B cell (primary cell): ENCODE measurements around the gene GPC4. TPM values are rescaled to one million over a fixed set of nuclear protein-coding genes. Genes with fewer than 3 reads are reported as not detected.

ENCODE experiments used
- ATAC-seq: fragments of 200-7000 bp; cut with Tn5 transposase; one replicate; pipeline ENCODE4 v1.10.0; 2021; ENCODE audit warnings: low read depth, mild to moderate bottlenecking, moderate number of reproducible peaks, moderate library complexity
- CTCF ChIA-PET: fragments of 350-600 bp; sonication (Branson Sonifier 250); formaldehyde crosslinking; loops from one replicate; lab custom pipeline; 2021; ENCODE audit warnings: antibody characterized with exemption, inconsistent platforms; lab: Charles Lee
- POLR2A ChIA-PET: fragments of 350-600 bp; sonication (Branson Sonifier 250); formaldehyde crosslinking; loops from one replicate; lab custom pipeline; 2021; ENCODE audit warnings: antibody characterized with exemption; lab: Charles Lee
- DNase-seq: peaks from one replicate; pipeline ENCODE4 v3.0.0; 2013
- H2AFZ ChIP-seq: 2 replicates; pipeline ENCODE4 v1.6.1; 2012; ENCODE audit warnings: mild to moderate bottlenecking, low read depth, low read length; ENCODE audit not compliant: insufficient read depth, poor library complexity, severe bottlenecking
- H3K27ac ChIP-seq, 2 donors: 1 replicate in 1 of 2; 2 replicates in 1 of 2; pipeline ENCODE4 v1.5.1; 2012 to 2013; ENCODE audit warnings: low read length in 2 of 2, mild to moderate bottlenecking in 2 of 2, moderate library complexity in 1 of 2
- H3K27me3 ChIP-seq, 4 experiments: fragments of 200-600 bp in 1 of 4; sonication (generic) in 1 of 4; replicated peaks in 1 of 4; 1 replicate in 2 of 4; 2 replicates in 2 of 4; pipeline versions ENCODE4 v1.6.1 to v1.7.0; 2013 to 2016; ENCODE audit warnings: low read length in 3 of 4, mild to moderate bottlenecking in 2 of 4, mixed read lengths in 1 of 4, moderate library complexity in 1 of 4; ENCODE audit not compliant: insufficient read depth in 4 of 4, control insufficient read depth in 3 of 4; ENCODE audit errors: control extremely low read depth in 1 of 4
- H3K36me3 ChIP-seq, 2 experiments: replicated peaks in 1 of 2; 1 replicate in 1 of 2; 2 replicates in 1 of 2; pipeline versions ENCODE4 v1.6.1 to v1.7.1; 2013; ENCODE audit warnings: low read length in 1 of 2; ENCODE audit not compliant: insufficient read depth in 2 of 2, control insufficient read depth in 1 of 2; ENCODE audit errors: control extremely low read depth in 1 of 2, extremely low read depth in 1 of 2
- H3K4me1 ChIP-seq, 2 donors: fragments of 200-600 bp in 1 of 2; sonication (generic) in 1 of 2; 1 replicate in 1 of 2; 2 replicates in 1 of 2; pipeline versions ENCODE4 v1.5.1 to v1.6.1; 2013 to 2017; ENCODE audit warnings: low read length in 2 of 2; ENCODE audit not compliant: control insufficient read depth in 2 of 2, insufficient read depth in 2 of 2
- H3K4me2 ChIP-seq: replicated peaks from 2 replicates; pipeline ENCODE3; 2012; ENCODE audit warnings: mild to moderate bottlenecking, low read depth, low read length; ENCODE audit not compliant: poor library complexity, severe bottlenecking
- H3K4me3 ChIP-seq, 5 experiments: fragments of 200-600 bp in 1 of 5; sonication (generic) in 1 of 5; 1 replicate in 3 of 5; 2 replicates in 2 of 5; pipeline versions ENCODE4 v1.5.1 to v1.7.0; 2011 to 2016; ENCODE audit warnings: low read length in 4 of 5, mild to moderate bottlenecking in 4 of 5, low read depth in 2 of 5, control low read depth in 1 of 5, moderate library complexity in 1 of 5; ENCODE audit not compliant: insufficient read depth in 1 of 5; ENCODE audit errors: control extremely low read depth in 1 of 5, extremely low read depth in 1 of 5
- H3K79me2 ChIP-seq: fragments of 200-600 bp; sonication (generic); one replicate; pipeline ENCODE4 v1.6.0; 2016; ENCODE audit warnings: low read length; ENCODE audit not compliant: control insufficient read depth, insufficient read depth
- H3K9ac ChIP-seq: fragments of 200-600 bp; sonication (generic); 2 replicates; pipeline ENCODE4 v1.6.1; 2017; ENCODE audit warnings: mild to moderate bottlenecking, low read length, moderate library complexity
- H3K9me3 ChIP-seq, 3 donors: one replicate each; pipeline versions ENCODE4 v1.6.1 to v1.7.1; 2013; ENCODE audit warnings: low read length in 2 of 3; ENCODE audit not compliant: control insufficient read depth in 2 of 3, insufficient read depth in 1 of 3; ENCODE audit errors: control extremely low read depth in 1 of 3
- H4K20me1 ChIP-seq: 2 replicates; pipeline ENCODE4 v1.6.0; 2012; ENCODE audit warnings: mild to moderate bottlenecking, low read length; ENCODE audit not compliant: insufficient read depth, control insufficient read depth, poor library complexity, severe bottlenecking
- H3K27ac Mint-ChIP-seq: one replicate; pipeline ENCODE4 v1.8.0; 2021; ENCODE audit warnings: mixed read lengths
- H3K27me3 Mint-ChIP-seq: one replicate; pipeline ENCODE4 v1.8.0; 2021; ENCODE audit warnings: mixed read lengths
- H3K4me1 Mint-ChIP-seq: one replicate; pipeline ENCODE4 v1.8.0; 2021; ENCODE audit warnings: mixed read lengths
- H3K4me3 Mint-ChIP-seq: one replicate; pipeline ENCODE4 v1.8.0; 2021; ENCODE audit warnings: mixed read lengths
- H3K9me3 Mint-ChIP-seq: one replicate; pipeline ENCODE4 v1.8.0; 2022; ENCODE audit warnings: mixed read lengths; ENCODE audit not compliant: insufficient read depth
- CTCF ChIP-seq: fragments of 200-600 bp; IDR thresholded peaks from one replicate; pipeline ENCODE4 v1.8.0; 2022; ENCODE audit warnings: antibody characterized with exemption, mild to moderate bottlenecking
- EZH2 ChIP-seq: IDR thresholded peaks from 2 replicates; pipeline ENCODE4 v1.6.1; 2012; ENCODE audit warnings: borderline replicate concordance, low read depth, mild to moderate bottlenecking, moderate library complexity, low read length; ENCODE audit not compliant: insufficient read depth, poor library complexity, severe bottlenecking
- WGBS: methylation state at CpG from one replicate; pipeline ENCODE4 v1.1.5; 2013; ENCODE audit warnings: missing lambda C conversion rate; ENCODE audit not compliant: insufficient coverage; 5-methylcytosine and 5-hydroxymethylcytosine counted together
- intact Hi-C: fragments of 100-400 bp; cut with micrococcal nuclease; formaldehyde crosslinking; loops from one replicate; pipeline ENCODE4 v1.10.0; 2022
- polyA plus RNA-seq: library from polyadenylated mRNA; depleted of rRNA; stranded (reverse); fragments of >200 nt; gene quantifications from 2 replicates; pipeline ENCODE4 v1.2.3, GENCODE V29; 2012
- total RNA-seq, 2 donors: library from RNA; stranded (reverse); fragments of 120-200 nt in 1 of 2; gene quantifications; 1 replicate in 1 of 2; 2 replicates in 1 of 2; pipeline versions ENCODE4 v1.2.3 to v1.2.4, GENCODE V29; 2013 to 2022

GPC4 gene
- total and polyA plus RNA-seq, 2 donors (not counting 1 experiment from before 2014, with no cell fraction given), result 0.30 to 0.47 TPM

- no peaks in the 10 kb centered on the region for H3K4me1 Mint-ChIP-seq
- ChIA-PET CTCF (no interaction called here), POLR2A (no interaction called here)
- Histone ChIP-seq H4K20me1 (no peaks in the 10 kb centered on the region), H3K36me3 (no peaks in the 10 kb centered on the region), H3K9me3 (no peaks in the 10 kb centered on the region), H3K4me1 (no peaks in the 10 kb centered on the region), H2AFZ (no peak overlapping the region), H3K4me2 (no peak overlapping the region), H3K27me3 (no peaks in the 10 kb centered on the region), H3K27ac (no peak overlapping the region), H3K4me3 (no peak overlapping the region), H3K79me2 (no peaks in the 10 kb centered on the region), H3K9ac (no peak overlapping the region)
- H3K9me3 Mint-ChIP-seq, result no peaks in the 10 kb centered on the region
- H3K4me3 Mint-ChIP-seq, result no peak overlapping the region
- no peak for ATAC-seq
- H3K27me3 Mint-ChIP-seq, result no peaks in the 10 kb centered on the region
- no peak for DNase-seq
- no CpG with 5 or more reads among the region's 4 CpGs for WGBS
- TF ChIP-seq CTCF (no peak), EZH2 (no peak)
- no peak overlapping the region for H3K27ac Mint-ChIP-seq
- intact Hi-C loops, result no loop called here
Measured at GRCh38 chrX:133273180-133273579, 142.1 kb downstream of the GPC4 start.

- no peaks in the 10 kb centered on the region for H3K9me3 ChIP-seq
- DNase-seq, result no peak
Measured at GRCh38 chrX:133269168-133269567, 146.1 kb downstream of the GPC4 start.

More at GRCh38 chrX:133269168-133269567, 146.1 kb downstream of the GPC4 start:
- Histone ChIP-seq H3K27me3 (no peaks in the 10 kb centered on the region), H3K4me2 (no peak overlapping the region), H3K36me3 (no peaks in the 10 kb centered on the region), H4K20me1 (no peaks in the 10 kb centered on the region), H3K9ac (no peak overlapping the region), H3K4me3 (no peak overlapping the region), H3K79me2 (no peaks in the 10 kb centered on the region), H3K27ac (no peak overlapping the region), H2AFZ (no peak overlapping the region), H3K4me1 (no peaks in the 10 kb centered on the region)
- no peaks in the 10 kb centered on the region for H3K9me3 Mint-ChIP-seq
- no peak overlapping the region for H3K27ac Mint-ChIP-seq
- TF ChIP-seq EZH2 (no peak), CTCF (no peak)
- ChIA-PET POLR2A (no interaction called here), CTCF (no interaction called here)
- intact Hi-C loops, result no loop called here
- no peaks in the 10 kb centered on the region for H3K4me1 Mint-ChIP-seq
- no peak for ATAC-seq
- no peaks in the 10 kb centered on the region for H3K27me3 Mint-ChIP-seq
- H3K4me3 Mint-ChIP-seq, result no peak overlapping the region
- WGBS, result 83% methylated on average over 1 of the region's 2 CpGs
